ENCODE measurements around the gene MYOF.
"Not testable (repeated sequence)": the region's sequence is repeated elsewhere in the genome, so short reads cannot be mapped to it uniquely, and the experiment has no call there.

The MYOF gene

DNA sequence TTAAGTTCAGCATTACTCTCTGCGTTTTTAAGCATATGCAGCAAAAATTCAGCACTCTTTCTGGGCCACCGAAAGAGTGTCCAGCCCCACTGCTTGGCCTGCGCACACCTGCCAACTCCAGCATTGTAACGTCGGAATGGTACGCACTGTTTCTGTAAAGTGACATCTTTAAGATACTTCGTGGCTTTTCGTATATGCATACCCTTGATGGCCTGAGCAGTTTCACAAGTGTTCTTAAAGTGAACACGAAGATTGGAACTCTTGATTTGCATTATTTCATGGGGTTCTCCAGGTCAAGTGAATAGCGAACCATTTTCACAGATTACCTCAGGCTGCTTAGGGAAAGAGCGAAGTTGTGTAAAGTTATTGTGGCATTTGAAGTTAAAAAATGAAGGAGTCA, 197.9 kb downstream of the MYOF start:
- not testable (repeated sequence) for DNase-seq

DNA sequence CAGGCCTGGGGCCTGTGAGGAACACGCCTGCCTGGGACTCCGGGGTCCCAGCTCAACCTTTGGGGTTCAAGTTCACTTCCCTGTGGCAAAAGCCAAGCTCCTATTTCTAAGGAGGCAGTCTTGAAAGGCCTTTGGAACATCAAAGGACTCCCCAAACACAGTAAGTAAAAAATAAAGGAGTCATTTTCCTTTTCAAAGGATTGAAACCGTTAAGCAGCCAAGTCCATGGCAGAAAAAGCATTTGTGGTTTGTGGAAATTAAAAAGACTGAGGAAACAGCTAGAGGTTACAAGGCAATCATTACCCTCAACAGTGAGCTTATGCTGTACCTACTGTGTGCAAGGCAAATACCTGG, 200.8 kb downstream of the MYOF start:
- DNase-seq, result no peak

DNA sequence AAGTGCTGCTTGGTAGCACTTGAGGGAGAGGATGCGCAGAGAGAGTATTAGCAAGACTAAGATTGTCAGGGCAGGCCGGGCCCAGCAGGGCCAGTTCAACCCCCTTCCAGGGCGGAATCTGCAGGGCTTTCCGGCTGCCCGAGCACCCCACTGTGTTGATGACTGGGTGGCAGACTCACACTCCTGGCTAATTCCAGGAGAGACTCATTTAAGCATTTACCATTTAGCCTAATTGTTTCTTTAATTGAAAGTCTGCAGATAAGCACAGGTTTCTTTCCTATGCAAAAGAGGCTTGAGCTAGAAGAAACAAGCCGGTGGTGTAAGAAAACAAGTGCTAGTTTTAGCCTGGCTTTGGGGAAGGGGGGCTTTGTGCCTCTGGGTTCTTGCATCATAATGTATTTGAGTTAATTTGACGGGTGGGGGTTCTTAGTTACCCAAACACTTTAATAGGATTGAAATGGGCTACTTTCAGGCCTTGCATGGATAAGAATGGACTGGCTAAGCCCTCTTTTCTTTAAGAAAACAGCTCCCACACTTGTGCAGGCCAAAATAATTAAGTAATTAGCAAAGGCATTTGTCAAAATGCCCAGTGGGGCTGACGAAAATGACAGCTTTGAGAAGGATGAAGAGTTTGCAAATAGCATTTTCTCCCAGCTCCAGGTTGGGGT, 201.3 kb downstream of the MYOF start:
- DNase-seq, result no peak

DNA sequence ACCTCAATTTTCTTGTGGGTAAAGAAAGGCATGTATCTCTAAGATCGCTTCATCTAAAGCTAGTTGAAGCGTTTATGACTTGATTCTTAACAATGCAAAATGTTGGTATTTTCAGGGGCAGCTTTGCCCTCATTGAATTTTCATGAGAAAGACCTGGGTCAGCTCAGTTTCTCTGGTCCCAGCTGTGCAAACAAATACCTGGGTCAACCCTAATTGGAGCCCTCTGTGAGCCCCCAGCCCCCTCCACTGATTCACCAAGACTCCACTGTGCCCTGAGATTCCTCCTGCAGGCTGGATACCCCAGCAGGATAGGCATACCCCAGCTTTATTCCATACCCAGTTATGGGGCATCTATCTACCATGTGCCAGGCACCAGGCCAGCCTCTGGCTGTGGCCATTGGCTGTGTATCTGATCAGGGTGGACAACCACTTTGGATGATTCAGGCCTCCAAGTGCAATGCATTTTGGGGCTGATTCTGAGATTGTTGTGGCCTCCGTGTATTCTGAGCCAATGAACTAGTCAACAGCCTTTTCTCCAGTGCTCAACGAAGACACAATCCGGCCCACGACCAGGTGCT, 201.9 kb downstream of the MYOF start:
- DNase-seq, result no peak

DNA sequence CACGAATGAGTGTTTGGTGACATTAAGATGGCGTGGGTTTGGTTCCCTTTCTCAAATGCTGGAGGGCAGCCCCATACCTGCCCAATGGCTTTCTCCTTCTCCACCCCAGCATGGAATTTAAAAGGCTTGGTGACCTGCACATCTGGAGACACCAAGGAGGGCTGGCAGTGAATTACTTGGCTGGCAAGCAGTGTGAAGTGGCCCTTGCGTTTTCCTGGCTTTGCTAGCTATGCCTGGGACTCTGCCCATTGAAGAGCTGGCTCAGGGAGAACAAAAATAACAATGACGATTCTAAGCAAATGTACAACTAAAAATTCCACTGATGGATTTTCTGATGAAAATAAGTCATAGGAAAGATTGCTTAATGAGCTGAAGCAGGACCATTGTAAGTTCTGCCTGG, 204.8 kb downstream of the MYOF start:
- DNase-seq, result no peak

DNA sequence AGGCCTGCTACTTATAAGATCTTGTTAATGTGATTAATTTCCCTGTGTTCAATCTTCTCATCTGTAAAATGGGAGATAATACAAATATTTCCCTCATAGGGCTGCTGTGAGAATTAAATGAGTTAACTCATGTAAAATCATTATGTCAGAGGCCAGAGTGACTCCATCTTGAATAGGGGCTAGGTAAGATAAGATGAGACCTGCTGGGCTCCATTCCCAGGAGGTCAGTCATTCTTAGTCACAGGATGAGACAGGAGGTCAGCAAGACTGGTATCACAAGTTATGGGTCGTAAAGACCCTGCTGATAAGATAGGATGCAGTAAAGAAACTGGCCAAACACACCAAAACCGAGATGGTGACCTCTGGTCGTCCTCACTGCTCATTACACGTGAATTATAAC, 207.7 kb downstream of the MYOF start:
- no peak for DNase-seq

DNA sequence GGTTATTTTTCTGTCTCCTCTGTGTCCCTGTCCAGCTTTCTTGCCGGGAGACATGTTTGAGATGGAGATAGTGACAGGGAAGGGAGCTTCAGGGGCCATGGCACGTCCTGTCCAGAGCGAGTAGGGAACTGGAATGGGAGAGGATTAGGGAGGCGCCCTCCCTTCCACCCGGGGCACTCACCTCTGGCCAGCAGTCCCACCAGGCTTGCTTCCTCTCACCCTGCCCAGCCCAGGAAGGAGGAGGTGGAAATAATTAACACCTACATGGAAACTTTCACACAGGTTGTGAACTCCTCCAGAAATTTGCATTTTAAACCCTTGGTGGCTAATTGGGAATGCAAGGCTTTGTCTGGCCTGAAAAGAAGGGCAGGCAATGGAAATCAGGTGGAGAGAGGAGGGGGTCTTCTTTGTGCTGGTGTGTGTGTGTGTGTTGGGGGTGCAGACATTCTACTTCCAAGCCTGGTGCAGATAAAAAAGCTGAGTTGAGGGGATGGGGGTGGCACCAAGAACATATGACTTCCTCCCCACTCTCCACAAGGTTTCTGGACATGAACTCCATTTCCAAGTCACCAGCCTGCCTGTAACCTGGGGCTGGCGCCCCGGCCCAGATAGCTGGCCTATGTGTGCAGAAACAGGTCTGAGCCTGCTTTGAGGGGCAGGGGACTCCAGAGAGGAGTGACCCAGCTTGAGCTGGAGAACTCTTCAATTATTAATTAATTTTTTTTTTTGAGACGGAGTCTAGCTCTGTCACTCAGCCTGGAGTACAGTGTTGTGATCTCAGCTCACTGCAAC, 209.1 kb downstream of the MYOF start:
- DNase-seq, result no peak

DNA sequence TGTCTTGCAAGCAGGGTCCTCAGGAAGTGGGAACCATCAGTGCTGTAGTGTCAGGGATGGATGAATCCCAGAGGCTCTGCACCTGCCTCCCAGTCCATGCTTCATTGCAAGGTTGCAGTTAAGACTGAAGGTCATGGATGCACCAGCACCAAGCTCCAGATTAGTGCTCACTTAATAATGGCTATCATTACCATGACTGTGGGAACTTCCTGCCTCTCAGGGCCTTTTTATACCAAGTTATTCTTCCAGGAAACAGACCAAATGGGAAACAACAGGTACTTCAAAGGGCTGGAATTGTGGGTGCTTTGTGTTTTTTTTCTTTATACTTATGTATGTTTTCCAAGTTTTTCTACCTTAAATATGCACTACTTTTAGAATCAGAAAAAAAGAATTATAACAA, 210.8 kb downstream of the MYOF start:
- DNase-seq, result no peak

DNA sequence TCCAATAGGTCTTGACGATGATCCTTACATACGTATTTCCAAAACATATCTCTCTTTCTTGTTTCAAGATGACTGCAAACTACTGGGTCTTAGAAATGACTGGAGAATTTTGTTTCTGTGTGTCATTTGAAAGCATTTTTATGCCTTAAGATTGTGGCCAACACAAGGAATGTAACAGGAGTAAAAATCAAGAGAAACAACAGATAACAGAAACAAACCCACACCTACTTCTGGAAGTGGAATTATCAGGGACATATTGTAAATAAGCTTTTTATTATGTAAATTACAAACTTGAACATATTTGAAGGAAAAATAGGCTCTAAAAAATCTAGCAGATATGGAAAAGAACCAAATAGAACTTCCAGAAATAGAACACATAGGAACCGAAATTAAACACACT, 212.9 kb downstream of the MYOF start:
- DNase-seq, result no peak

DNA sequence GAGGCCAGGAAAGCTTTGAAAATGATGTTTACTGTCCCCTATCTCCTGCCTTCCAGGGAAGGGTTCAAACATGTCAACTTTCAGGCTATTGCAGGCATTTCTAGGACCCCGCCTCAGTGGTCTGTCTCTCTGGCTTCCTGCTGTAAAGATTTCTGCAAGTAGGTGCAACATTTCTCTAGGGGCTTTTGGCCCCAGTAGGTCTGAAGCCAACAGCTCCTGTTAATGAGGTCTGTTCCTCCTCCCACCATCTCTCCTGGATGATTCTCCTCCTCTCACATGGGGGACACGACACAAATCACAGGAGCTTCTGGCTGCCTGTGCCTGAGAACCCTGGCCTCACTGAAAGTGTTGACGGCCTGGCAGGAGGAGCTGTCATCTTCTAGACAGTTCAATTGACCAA, 214.1 kb downstream of the MYOF start:
- DNase-seq, result no peak

DNA sequence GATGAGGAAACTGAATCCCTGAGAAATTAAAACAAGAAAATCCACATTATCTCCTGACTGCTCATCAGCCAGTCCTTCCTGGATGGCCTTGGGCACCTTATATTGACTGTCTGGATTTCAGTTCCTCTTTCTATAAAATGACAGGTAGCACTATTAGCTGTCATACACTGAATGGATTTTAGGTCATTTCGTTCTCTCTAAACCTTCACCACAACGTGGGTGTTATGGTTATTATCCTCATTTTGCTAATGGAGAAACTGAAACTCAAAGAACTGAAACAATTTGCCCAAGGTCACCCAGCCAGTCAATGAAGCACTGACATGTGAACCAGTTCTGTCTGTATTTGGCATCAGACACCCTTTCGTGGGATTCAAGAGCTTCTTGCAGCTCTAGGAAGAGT, 214.6 kb downstream of the MYOF start:
- DNase-seq, result no peak

DNA sequence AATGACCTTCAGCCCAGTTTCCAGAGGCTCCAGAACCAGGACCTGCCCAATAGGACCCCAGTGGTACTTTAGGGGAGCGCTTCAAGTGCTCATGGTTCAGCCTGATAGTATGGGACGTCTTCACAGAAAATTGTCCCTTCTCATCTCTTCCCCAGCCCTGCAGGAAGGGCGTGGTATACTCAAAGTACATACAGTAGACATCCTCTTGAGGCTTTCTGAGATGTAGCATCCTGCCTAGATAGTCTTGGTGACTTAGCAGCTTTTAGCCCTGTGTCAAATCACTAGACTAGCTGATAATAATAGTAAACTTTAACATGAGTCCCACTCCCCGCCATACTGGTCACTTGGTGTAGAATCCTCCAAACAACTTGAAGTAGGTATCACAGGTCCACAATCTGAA, 215.3 kb downstream of the MYOF start:
- no peak for DNase-seq

DNA sequence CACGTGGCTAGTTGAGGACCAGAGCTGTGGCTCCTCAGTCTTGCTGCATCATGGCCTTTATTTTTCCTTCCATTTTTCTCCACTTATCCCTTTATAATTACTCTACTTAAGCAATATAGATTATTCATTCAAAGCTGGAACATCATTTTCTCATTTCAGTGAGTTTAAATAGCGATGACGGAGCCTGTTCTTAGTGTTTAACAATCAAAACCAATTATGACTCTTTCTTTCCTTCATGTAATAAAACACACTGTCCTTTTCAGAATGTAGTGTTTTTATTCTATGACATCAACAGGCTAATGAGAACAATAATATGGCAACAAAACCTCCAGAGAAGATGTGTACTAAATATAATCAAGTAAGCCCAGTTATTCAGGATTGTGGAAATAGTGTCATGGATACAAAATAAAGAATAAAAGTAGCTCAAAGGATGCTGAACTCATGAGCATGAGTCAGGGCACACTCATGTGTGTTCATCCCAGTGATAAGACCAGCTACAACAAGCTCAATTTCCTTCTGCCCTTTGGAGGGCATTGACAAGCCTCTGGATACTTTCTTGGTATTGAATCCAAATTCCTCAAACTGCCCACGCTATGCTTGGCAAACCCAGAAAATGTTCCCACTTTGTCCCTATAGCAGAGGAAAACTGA, 220.0 kb downstream of the MYOF start:
- DNase-seq, result no peak

DNA sequence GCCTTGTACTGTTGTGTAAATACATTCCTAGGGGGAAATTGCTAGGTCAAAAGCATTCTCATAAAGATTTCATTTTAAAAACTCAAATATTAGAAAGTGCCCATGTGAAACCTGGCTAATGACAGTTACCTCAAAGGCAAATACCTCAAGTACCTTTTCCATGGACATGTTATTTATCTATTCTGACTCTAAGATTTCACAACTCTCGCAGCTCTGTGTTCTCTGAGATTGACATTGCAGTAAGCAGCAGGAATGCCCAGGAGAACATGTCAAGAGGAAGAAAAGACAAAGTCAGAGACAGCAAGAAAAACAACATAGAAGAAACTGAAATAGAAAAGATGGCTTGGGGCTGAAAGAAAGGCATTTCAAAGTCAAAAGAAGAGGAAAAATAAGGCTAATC, 221.0 kb downstream of the MYOF start:
- no peak for DNase-seq

DNA sequence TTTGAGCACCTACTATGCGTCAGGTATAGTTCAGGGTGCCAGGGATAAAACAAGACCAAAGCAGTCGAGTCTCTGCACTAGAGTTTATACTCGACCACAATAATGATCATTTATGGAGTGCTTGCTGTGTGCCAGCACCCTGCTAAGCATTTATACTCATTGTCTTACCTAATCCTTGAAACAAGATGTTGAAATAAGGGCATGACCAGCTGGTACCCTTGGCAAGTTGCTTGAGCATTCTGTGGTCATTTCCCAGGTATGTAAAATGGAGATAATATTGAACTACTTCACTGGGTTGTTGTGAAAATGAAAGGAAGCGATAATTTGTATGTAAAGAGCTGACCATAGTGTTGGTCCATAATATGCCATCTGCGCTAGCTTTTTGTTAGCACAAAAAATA, 223.0 kb downstream of the MYOF start:
- no peak for DNase-seq

Data from T-helper 2 cell (primary cell).